Gastrocnemius medialis (tissue), 4 donors: ENCODE results near the gene NUP153.

ENCODE experiments used
- CTCF ChIP-seq, 5 experiments: fragments of 450-650 bp in 3 of 5; fragments of 200-600 bp in 2 of 5; sonication (generic) in 2 of 5; IDR thresholded peaks in 4 of 5; conservative IDR thresholded peaks in 1 of 5; 1 replicate in 4 of 5; 2 replicates in 1 of 5; pipeline ENCODE4 v1.5.1; 2016 to 2019; ENCODE audit warnings: antibody characterized with exemption in 5 of 5, mild to moderate bottlenecking in 3 of 5, moderate library complexity in 3 of 5
- POLR2A ChIP-seq, 2 donors: fragments of 450-650 bp; IDR thresholded peaks; one replicate each; pipeline ENCODE4 v1.6.1; 2017; ENCODE audit warnings: antibody characterized with exemption in 2 of 2, mild to moderate bottlenecking in 2 of 2, moderate library complexity in 2 of 2

GRCh38 chr6:17577059-17577458, 129.7 kb downstream of the NUP153 start:
- TF ChIP-seq CTCF (IDR thresholded peaks at IDR 0.05 in 4 of 5, conservative IDR thresholded peaks at IDR 0.05 in 1 of 5): no peak
- TF ChIP-seq POLR2A (IDR thresholded peaks at IDR 0.05): no peak
